ENCODE data around the gene WDFY4.

GRCh38 chr10:49010865-49011264, 326.2 kb downstream of the WDFY4 start:
- TF ChIP-seq CTCF (IDR thresholded peaks at IDR 0.05): no peak
- no peak for TF ChIP-seq POLR2A (IDR thresholded peaks at IDR 0.05)
- TF ChIP-seq POLR2AphosphoS5 (IDR thresholded peaks at IDR 0.05; ENCODE audit: insufficient read depth in 1 of 2, low read depth in 1 of 2): no peak
